Left hindlimb (tissue), 1 donor: ENCODE results near the gene GHDC.
"Not testable (repeated sequence)": the region's sequence is repeated elsewhere in the genome, so short reads cannot be mapped to it uniquely, and the experiment has no call there.

ENCODE experiments used
- DNase-seq: peaks from one replicate; pipeline ENCODE4 v3.0.0-alpha.2; 2018

GHDC gene

GRCh38 chr17:42201458-42201772 is 7.1 kb upstream of the GHDC start:
- no peak for DNase-seq

- DNase-seq: no peak
Observed at GRCh38 chr17:42200706-42201457, 6.6 kb upstream of the GHDC start.

- no peak for DNase-seq
Observed at GRCh38 chr17:42199416-42200011, 5.2 kb upstream of the GHDC start.

GRCh38 chr17:42198897-42199296 is 4.6 kb upstream of the GHDC start:
- DNase-seq: no peak

- no peak for DNase-seq
Observed at GRCh38 chr17:42197564-42198156, 3.4 kb upstream of the GHDC start.

GRCh38 chr17:42193216-42193968 is 902 bp downstream of the GHDC start:
- DNase-seq: no peak

- DNase-seq: no peak
Observed at GRCh38 chr17:42192189-42193126, 1.8 kb downstream of the GHDC start.

- no peak for DNase-seq
Observed at GRCh38 chr17:42191275-42191608, 3.1 kb downstream of the GHDC start.

- no peak for DNase-seq
Observed at GRCh38 chr17:42190491-42191274, 3.6 kb downstream of the GHDC start.

- DNase-seq: no peak
Observed at GRCh38 chr17:42189651-42189965, 4.7 kb downstream of the GHDC start.

GRCh38 chr17:42188749-42189650 is 5.3 kb downstream of the GHDC start:
- DNase-seq: no peak

GRCh38 chr17:42187833-42188232 is 6.5 kb downstream of the GHDC start:
- no peak for DNase-seq

GRCh38 chr17:42186191-42186590 is 8.1 kb downstream of the GHDC start:
- DNase-seq: not testable (repeated sequence)

GRCh38 chr17:42185621-42185930 is 8.7 kb downstream of the GHDC start:
- no peak for DNase-seq

- DNase-seq: no peak
Observed at GRCh38 chr17:42184713-42185620, 9.3 kb downstream of the GHDC start, which contains the start of gene HCRT. TSS of gene HCRT (minus strand) at chr17:42185452. CDS start at chr17:42185365, 87 bp downstream.

GRCh38 chr17:42183741-42184711 is 10.3 kb downstream of the GHDC start:
- peak; percentile 75 for DNase-seq

- no peak for DNase-seq
Observed at GRCh38 chr17:42182927-42183734, 11.2 kb downstream of the GHDC start.

GRCh38 chr17:42181851-42182207 is 12.5 kb downstream of the GHDC start:
- no peak for DNase-seq
